GM12801 (cell line): ENCODE measurements around the gene ZSCAN18.

Source experiments
- TF ChIP-seq, protein P1 (sequence below): IDR thresholded peaks from one replicate; pipeline ENCODE4 v1.5.1; 2011; ENCODE audit warnings: control low read depth; ENCODE audit not compliant: insufficient read length; ENCODE audit errors: extremely low read depth

Gene ZSCAN18

DNA sequence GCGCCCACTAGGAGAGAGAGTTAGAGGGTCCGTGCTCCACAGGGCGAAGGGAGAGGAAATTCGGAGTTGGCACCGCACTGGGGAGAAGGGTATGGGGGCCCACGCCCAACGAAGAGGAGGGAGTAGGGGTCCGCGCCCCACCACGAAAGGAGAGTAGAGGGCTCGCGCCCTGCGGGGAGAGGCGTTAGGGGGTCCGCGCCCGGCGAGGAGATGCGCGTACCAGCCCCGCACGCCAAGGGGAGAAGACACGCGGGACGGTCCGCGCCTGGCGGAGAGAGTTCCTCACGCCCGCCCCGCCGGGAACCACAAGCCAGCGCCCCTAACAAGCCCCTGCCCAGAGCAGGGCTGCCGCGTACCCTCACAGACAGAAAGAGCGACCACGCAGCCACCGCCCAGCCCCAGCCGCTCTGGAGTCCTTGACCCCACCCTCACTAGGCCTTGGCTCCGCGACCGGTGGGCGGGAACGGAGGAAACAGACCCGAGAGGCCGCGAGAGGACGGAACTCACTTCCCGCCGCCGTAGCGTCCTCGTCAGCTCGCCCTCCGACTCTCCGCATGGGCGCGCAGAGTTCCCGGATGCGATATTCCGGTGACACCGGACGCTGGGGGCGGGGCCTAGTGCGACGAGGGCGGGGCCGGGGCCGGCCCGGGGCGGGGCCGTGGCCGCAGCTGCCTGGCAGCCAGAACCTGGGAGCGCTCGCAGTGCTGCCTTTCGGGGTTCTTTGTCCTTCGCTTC is 20.0 kb upstream of the ZSCAN18 start:
- TF ChIP-seq, protein P1, sequence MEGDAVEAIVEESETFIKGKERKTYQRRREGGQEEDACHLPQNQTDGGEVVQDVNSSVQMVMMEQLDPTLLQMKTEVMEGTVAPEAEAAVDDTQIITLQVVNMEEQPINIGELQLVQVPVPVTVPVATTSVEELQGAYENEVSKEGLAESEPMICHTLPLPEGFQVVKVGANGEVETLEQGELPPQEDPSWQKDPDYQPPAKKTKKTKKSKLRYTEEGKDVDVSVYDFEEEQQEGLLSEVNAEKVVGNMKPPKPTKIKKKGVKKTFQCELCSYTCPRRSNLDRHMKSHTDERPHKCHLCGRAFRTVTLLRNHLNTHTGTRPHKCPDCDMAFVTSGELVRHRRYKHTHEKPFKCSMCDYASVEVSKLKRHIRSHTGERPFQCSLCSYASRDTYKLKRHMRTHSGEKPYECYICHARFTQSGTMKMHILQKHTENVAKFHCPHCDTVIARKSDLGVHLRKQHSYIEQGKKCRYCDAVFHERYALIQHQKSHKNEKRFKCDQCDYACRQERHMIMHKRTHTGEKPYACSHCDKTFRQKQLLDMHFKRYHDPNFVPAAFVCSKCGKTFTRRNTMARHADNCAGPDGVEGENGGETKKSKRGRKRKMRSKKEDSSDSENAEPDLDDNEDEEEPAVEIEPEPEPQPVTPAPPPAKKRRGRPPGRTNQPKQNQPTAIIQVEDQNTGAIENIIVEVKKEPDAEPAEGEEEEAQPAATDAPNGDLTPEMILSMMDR = no peak

DNA sequence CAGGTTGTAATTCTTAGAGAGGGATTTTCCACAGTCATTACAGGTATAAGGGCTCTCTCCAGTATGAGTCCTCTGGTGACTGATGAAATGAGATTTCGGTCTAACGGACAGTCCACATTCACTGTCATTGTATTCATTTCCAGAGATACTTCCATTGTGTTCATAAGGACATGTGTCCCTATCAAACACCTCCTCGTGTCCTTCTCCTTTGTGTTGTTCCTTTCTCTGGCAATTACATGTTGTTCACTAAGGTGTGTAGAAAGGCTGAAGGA is 10.5 kb upstream of the ZSCAN18 start:
- TF ChIP-seq, protein P1 = no peak

DNA sequence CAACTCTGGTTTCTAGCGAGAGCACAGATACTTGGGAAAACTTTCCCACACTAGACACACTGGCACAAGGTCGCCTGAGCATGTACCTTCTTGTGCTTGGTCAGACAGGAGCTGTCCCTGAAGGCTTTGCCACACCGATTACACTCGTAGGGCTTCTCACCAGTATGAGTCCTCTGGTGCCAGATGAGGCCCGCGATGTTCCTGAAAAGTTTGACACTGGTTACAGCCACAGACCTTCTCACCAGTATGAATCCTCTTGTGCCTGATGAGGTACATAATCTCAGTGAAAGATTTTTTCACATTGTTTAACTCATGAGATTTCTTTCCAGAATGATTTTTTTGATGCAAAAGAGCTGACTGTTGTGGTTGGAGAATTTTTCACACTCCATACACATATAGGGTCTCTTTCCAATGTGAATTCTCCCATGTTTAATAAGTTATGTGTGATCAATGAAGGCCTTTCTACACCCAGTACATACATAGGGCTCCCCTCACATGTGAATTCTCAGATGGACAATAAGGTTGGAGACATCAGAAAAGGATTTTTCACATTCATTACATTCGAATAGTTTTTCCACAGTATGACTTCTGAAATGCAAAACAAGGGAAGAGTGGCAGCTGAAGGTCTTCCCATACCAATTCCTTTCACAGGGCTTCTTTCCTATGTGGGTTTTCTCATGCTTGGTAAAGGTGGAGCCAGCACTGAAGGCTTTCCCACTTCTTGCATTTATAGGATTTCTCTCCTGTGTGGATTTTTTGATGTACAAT is 9.9 kb upstream of the ZSCAN18 start:
- TF ChIP-seq, protein P1 = no peak

DNA sequence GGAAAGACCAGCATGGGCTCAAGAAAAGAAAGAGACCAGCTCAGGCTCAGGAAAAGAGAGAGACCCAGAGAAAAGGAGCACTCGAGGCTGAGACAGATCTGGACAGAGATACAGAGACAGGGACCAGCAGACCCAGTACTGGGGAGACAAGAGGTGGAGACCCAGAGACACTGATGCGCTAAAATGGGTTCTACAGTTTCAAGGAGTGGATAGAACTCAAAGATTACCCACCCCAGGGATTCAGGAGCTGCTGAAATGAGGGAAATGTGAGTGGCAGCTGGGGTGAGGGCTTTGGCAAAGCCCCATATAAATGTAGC is 609 bp upstream of the ZSCAN18 start:
- TF ChIP-seq, protein P1 = no peak

DNA sequence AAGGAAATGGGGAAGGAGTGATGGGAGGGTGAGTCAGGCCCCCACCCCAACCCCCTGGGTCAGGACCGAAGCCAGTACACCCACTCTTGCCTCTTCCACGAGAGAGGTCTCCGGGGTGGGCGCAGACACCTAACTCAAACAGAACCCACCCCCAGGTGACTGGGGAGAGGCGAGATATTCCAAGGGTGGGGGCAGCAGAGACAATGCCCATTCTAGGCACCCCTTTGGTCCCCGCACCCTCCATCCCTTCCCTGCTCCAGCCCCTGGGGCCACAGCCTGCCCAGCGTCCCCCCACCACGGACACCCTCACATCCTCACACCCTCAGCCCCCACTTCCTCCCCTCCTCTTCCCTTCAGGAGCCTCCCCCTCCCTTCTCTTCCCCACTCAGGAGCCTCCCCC is 682 bp downstream of the ZSCAN18 start:
- TF ChIP-seq, protein P1 = no peak

DNA sequence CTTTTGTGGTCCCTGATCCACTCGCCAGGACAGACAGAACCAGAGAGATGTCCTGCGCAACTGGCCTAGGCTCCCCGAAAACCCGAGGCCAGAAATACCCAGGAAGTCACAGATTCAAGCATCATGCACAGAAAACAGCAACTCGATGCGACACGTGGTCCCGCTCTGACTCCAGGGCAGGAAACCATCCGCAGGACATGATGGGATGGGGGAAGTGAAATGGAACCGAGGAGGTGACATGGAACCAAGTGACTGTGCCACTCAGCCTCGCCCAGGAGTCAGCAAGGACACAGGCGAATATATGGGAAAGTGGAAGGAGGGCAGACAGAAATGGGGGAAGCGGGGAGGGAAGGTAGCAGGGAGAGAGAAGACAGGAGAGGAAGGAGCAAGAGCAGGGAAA is 1.1 kb downstream of the ZSCAN18 start:
- TF ChIP-seq, protein P1 = no peak

DNA sequence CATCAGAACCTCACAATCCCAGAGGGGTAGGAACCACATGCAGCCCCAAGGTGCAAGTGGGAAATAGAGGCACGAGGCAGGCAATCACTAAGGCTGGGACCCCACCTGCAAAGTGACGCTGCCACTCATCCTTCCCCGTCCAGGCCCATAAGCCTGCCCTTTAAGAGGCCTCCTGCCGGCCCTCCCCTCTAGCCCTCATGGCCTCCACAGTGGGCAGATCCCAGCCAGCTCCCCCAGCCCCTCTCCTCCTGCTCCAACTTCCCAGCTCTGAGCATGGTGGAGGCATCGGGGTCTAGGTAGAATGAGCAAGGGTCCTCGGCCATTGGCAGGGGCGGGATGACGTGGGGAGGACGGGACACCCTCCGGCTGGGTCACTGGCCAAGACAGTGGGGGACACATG is 2.7 kb downstream of the ZSCAN18 start:
- TF ChIP-seq, protein P1 = no peak
